HCT116 (cell line): ENCODE measurements around the gene SEPTIN5.

Experiments
- CEBPB ChIP-seq: IDR thresholded peaks from 2 replicates; pipeline ENCODE4 v1.6.1; 2012; ENCODE audit warnings: low read depth
- CTCF ChIP-seq, 3 experiments: fragments of 200-600 bp in 1 of 3; sonication (generic) in 1 of 3; IDR thresholded peaks in 2 of 3; conservative IDR thresholded peaks in 1 of 3; 2 replicates each; pipeline ENCODE4 v1.5.1; 2012 to 2017; ENCODE audit warnings: low read depth in 2 of 3, low read length in 2 of 3, antibody characterized with exemption in 1 of 3, borderline replicate concordance in 1 of 3, control low read depth in 1 of 3, mild to moderate bottlenecking in 1 of 3, mixed read lengths in 1 of 3, mixed run types in 1 of 3, moderate library complexity in 1 of 3; ENCODE audit not compliant: insufficient read depth in 1 of 3
- JUND ChIP-seq: IDR thresholded peaks from 2 replicates; pipeline ENCODE4 v1.6.1; 2012
- RAD21 ChIP-seq: IDR thresholded peaks from 2 replicates; pipeline ENCODE4 v1.6.1; 2012; ENCODE audit warnings: low read depth, mild to moderate bottlenecking

GRCh38 chr22:19741053-19741452, 26.8 kb downstream of the SEPTIN5 start:
- TF ChIP-seq CTCF (IDR thresholded peaks at IDR 0.05 in 2 of 3, conservative IDR thresholded peaks at IDR 0.05 in 1 of 3; ENCODE audit: borderline replicate concordance in 1 of 3, insufficient read depth in 1 of 3, low read depth in 2 of 3, low read length in 2 of 3) = no peak
- TF ChIP-seq JUND = no peak
- TF ChIP-seq RAD21 = no peak
- no peak for TF ChIP-seq CEBPB
